ENCODE data around the gene ZNF782. TPM values are rescaled to one million over a fixed set of nuclear protein-coding genes. Genes with fewer than 3 reads are reported as not detected.

The ZNF782 gene
- total and polyA plus RNA-seq, 4 donors = 0.95 to 16.4 (median 3.1) TPM

- H3K36me3 ChIP-seq (ENCODE audit: control insufficient read depth in 4 of 4, insufficient read depth in 4 of 4, low read length in 4 of 4) = no peaks in the 10 kb centered on the region
- no peak for TF ChIP-seq CTCF (IDR thresholded peaks at IDR 0.05; ENCODE audit: control extremely low read depth, extremely low read depth)
- H3K9me3 ChIP-seq (ENCODE audit: control insufficient read depth in 4 of 4, insufficient read depth in 3 of 4, low read length in 3 of 4) = no peaks in the 10 kb centered on the region
- DNase-seq (no peak), ATAC-seq (ENCODE audit: insufficient read depth, low FRiP score) (no peak)
- H3K9ac ChIP-seq (ENCODE audit: insufficient read depth in 1 of 2, low read length in 2 of 2) = no peak overlapping the region
- H3K27me3 ChIP-seq (ENCODE audit: control insufficient read depth in 3 of 3, insufficient read depth in 3 of 3, low read length in 2 of 3) = peaks cover 0 to 6% (median 0%) of the 10 kb centered on the region in 3 donors
- no peak overlapping the region for H3K27ac ChIP-seq (ENCODE audit: low read depth in 1 of 2, low read length in 1 of 2)
- no peaks in the 10 kb centered on the region for H3K4me1 ChIP-seq (ENCODE audit: control insufficient read depth in 5 of 5, insufficient read depth in 5 of 5, low read length in 5 of 5)
- H3K4me3 ChIP-seq = no peak overlapping the region
Measured at GRCh38 chr9:96885424-96885823, 31.1 kb upstream of the ZNF782 start.

DNA sequence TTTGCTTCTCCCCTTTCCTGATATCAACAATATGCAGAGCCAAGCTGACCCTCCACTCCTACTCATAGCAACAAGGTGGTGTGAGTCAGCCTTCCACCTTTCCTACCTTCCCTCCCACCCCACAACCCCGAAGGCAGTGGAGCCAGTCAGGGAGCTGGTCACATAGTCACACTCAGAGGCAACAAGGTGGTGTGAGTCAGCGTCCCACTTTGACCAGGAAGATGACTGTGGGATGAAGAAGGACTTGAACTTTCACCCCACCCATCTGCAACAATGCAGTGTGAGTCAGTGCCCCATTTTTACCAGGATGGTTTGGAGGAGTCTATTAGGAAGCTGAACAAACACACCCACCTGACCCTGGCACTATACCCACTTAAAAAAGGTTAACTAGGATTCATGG lies 30.1 kb upstream of the ZNF782 start:
- peak; percentile 19 for ATAC-seq (ENCODE audit: insufficient read depth, low FRiP score)
- no peak overlapping the region for H3K4me3 ChIP-seq

GRCh38 chr9:96883922-96884321 lies 29.6 kb upstream of the ZNF782 start:
- DNase-seq (no peak), ATAC-seq (ENCODE audit: insufficient read depth, low FRiP score) (no peak)
- Histone ChIP-seq H3K4me1 (ENCODE audit: control insufficient read depth in 5 of 5, insufficient read depth in 5 of 5, low read length in 5 of 5) (no peaks in the 10 kb centered on the region), H3K27me3 (ENCODE audit: control insufficient read depth in 3 of 3, insufficient read depth in 3 of 3, low read length in 2 of 3) (peaks cover 0 to 13% (median 7%) of the 10 kb centered on the region in 3 donors), H3K36me3 (ENCODE audit: control insufficient read depth in 4 of 4, insufficient read depth in 4 of 4, low read length in 4 of 4) (no peaks in the 10 kb centered on the region), H3K9ac (ENCODE audit: insufficient read depth in 1 of 2, low read length in 2 of 2) (no peak overlapping the region), H3K4me3 (no peak overlapping the region), H3K9me3 (ENCODE audit: control insufficient read depth in 4 of 4, insufficient read depth in 3 of 4, low read length in 3 of 4) (no peaks in the 10 kb centered on the region), H3K27ac (ENCODE audit: low read depth in 1 of 2, low read length in 1 of 2) (peak overlapping the region in 1 of 2 donors; percentile 26)
- TF ChIP-seq CTCF (IDR thresholded peaks at IDR 0.05; ENCODE audit: control extremely low read depth, extremely low read depth) = no peak
- 16 to 56% methylated on average over 1 of the region's 1 CpG for WGBS, 2 donors

More for the DNA sequence above, 30.1 kb upstream of the ZNF782 start:
- H3K4me1 ChIP-seq (ENCODE audit: control insufficient read depth in 5 of 5, insufficient read depth in 5 of 5, low read length in 5 of 5) = no peaks in the 10 kb centered on the region
- no peaks in the 10 kb centered on the region for H3K9me3 ChIP-seq (ENCODE audit: control insufficient read depth in 4 of 4, insufficient read depth in 3 of 4, low read length in 3 of 4)
- peaks cover 0 to 12% (median 5%) of the 10 kb centered on the region in 3 donors for H3K27me3 ChIP-seq (ENCODE audit: control insufficient read depth in 3 of 3, insufficient read depth in 3 of 3, low read length in 2 of 3)
- no peak for TF ChIP-seq CTCF (IDR thresholded peaks at IDR 0.05; ENCODE audit: control extremely low read depth, extremely low read depth)
- no peak overlapping the region for H3K27ac ChIP-seq (ENCODE audit: low read depth in 1 of 2, low read length in 1 of 2)
- no peak overlapping the region for H3K9ac ChIP-seq (ENCODE audit: insufficient read depth in 1 of 2, low read length in 2 of 2)
- no peak for DNase-seq
- no peaks in the 10 kb centered on the region for H3K36me3 ChIP-seq (ENCODE audit: control insufficient read depth in 4 of 4, insufficient read depth in 4 of 4, low read length in 4 of 4)
- WGBS, 2 donors = 75 to 81% methylated on average over 2 of the region's 2 CpGs

GRCh38 chr9:96877269-96877668 lies 23.0 kb upstream of the ZNF782 start:
- no peak overlapping the region for H3K4me3 ChIP-seq
- peaks cover 0 to 10% (median 4%) of the 10 kb centered on the region in 5 donors for H3K4me1 ChIP-seq (ENCODE audit: control insufficient read depth in 5 of 5, insufficient read depth in 5 of 5, low read length in 5 of 5)
- 8 to 10% methylated on average over 37 to 43 of the region's 43 CpGs for whole genome bisulfite sequencing, 2 donors
- no peak for ATAC-seq (ENCODE audit: insufficient read depth, low FRiP score)
- H3K27ac ChIP-seq (ENCODE audit: low read depth in 1 of 2, low read length in 1 of 2) = no peak overlapping the region
- DNase-seq = no peak
- no peak for TF ChIP-seq CTCF (IDR thresholded peaks at IDR 0.05; ENCODE audit: control extremely low read depth, extremely low read depth)
- H3K27me3 ChIP-seq (ENCODE audit: control insufficient read depth in 3 of 3, insufficient read depth in 3 of 3, low read length in 2 of 3) = peaks cover 0 to 52% (median 39%) of the 10 kb centered on the region in 3 donors
- H3K36me3 ChIP-seq (ENCODE audit: control insufficient read depth in 4 of 4, insufficient read depth in 4 of 4, low read length in 4 of 4) = no peaks in the 10 kb centered on the region
- H3K9me3 ChIP-seq (ENCODE audit: control insufficient read depth in 4 of 4, insufficient read depth in 3 of 4, low read length in 3 of 4) = peaks cover 0 to 2% (median 0%) of the 10 kb centered on the region in 4 donors
- H3K9ac ChIP-seq (ENCODE audit: insufficient read depth in 1 of 2, low read length in 2 of 2) = no peak overlapping the region

Measured in lung (tissue), 12 donors.